Ascending aorta (tissue), 2 donors: ENCODE data around the gene NBEA. TPM values are rescaled to one million over a fixed set of nuclear protein-coding genes. Genes with fewer than 3 reads are reported as not detected.

ENCODE experiments used
- DNase-seq, 2 donors: peaks; one replicate each; pipeline ENCODE4 v3.0.0-alpha.2; 2019; ENCODE audit warnings: low spot score in 2 of 2
- H3K27ac ChIP-seq, 2 donors: fragments of 200-600 bp; sonication (generic); one replicate each; pipeline ENCODE4 v1.5.1; 2016 to 2017; ENCODE audit warnings: mild to moderate bottlenecking in 1 of 2
- H3K27me3 ChIP-seq: fragments of 200-600 bp; sonication (generic); one replicate; pipeline ENCODE4 v1.5.1; 2017
- H3K36me3 ChIP-seq, 2 donors: fragments of 200-600 bp; sonication (generic); one replicate each; pipeline ENCODE4 v1.5.1; 2016
- H3K4me1 ChIP-seq, 2 donors: fragments of 200-600 bp; sonication (generic); one replicate each; pipeline ENCODE4 v1.5.1; 2016 to 2017; ENCODE audit warnings: mild to moderate bottlenecking in 1 of 2
- H3K4me3 ChIP-seq, 2 donors: fragments of 200-600 bp; sonication (generic); one replicate each; pipeline ENCODE4 v1.5.1; 2016 to 2017; ENCODE audit warnings: mild to moderate bottlenecking in 1 of 2
- H3K9me3 ChIP-seq, 2 donors: fragments of 200-600 bp; sonication (generic); one replicate each; pipeline ENCODE4 v1.5.1; 2016
- CTCF ChIP-seq, 3 experiments: fragments of 200-600 bp in 2 of 3; fragments of 450-650 bp in 1 of 3; sonication (generic) in 2 of 3; IDR thresholded peaks; one replicate each; pipeline ENCODE4 v1.5.1; 2016 to 2019; ENCODE audit warnings: antibody characterized with exemption in 3 of 3, mild to moderate bottlenecking in 1 of 3, moderate library complexity in 1 of 3
- intact Hi-C: fragments of 100-400 bp; cut with DNase I; formaldehyde crosslinking; loops from one replicate; pipeline ENCODE4 v1.15.1; 2023
- total RNA-seq: library from RNA; depleted of rRNA; stranded (reverse); fragments of >200 nt; gene quantifications from one replicate; pipeline ENCODE4 v1.1.0, GENCODE V29; 2016

The NBEA gene
- total RNA-seq, 1 donor from 2014 or later = 1.6 TPM

- no peak for DNase-seq
- no peak for TF ChIP-seq CTCF (IDR thresholded peaks at IDR 0.05)
- intact Hi-C loops = no loop called here
- H3K9me3 ChIP-seq = no peaks in the 10 kb centered on the region
- no peaks in the 10 kb centered on the region for H3K36me3 ChIP-seq
- no peaks in the 10 kb centered on the region for H3K4me1 ChIP-seq
- H3K4me3 ChIP-seq = no peak overlapping the region
- H3K27ac ChIP-seq = no peak overlapping the region
- H3K27me3 ChIP-seq = no peaks in the 10 kb centered on the region
Measured at GRCh38 chr13:35480346-35480745, 538.3 kb downstream of the NBEA start.

GRCh38 chr13:35481777-35482176, 539.7 kb downstream of the NBEA start:
- Histone ChIP-seq H3K4me1 (no peaks in the 10 kb centered on the region), H3K36me3 (no peaks in the 10 kb centered on the region), H3K4me3 (no peak overlapping the region), H3K9me3 (no peaks in the 10 kb centered on the region), H3K27ac (no peak overlapping the region), H3K27me3 (no peaks in the 10 kb centered on the region)
- TF ChIP-seq CTCF (IDR thresholded peaks at IDR 0.05) = no peak
- intact Hi-C loops = no loop called here
- no peak for DNase-seq

- Histone ChIP-seq H3K4me3 (no peak overlapping the region), H3K4me1 (no peaks in the 10 kb centered on the region), H3K27me3 (no peaks in the 10 kb centered on the region), H3K36me3 (no peaks in the 10 kb centered on the region), H3K9me3 (no peaks in the 10 kb centered on the region), H3K27ac (no peak overlapping the region)
- TF ChIP-seq CTCF (IDR thresholded peaks at IDR 0.05) = no peak
- no peak for DNase-seq
- intact Hi-C loops = no loop called here
Measured at GRCh38 chr13:35482527-35482926, 540.5 kb downstream of the NBEA start.

- no peaks in the 10 kb centered on the region for H3K4me1 ChIP-seq
- H3K27ac ChIP-seq = no peak overlapping the region
- no peaks in the 10 kb centered on the region for H3K27me3 ChIP-seq
- no peaks in the 10 kb centered on the region for H3K9me3 ChIP-seq
- no peak overlapping the region for H3K4me3 ChIP-seq
- no peak for DNase-seq
- intact Hi-C loops = no loop called here
- no peaks in the 10 kb centered on the region for H3K36me3 ChIP-seq
- TF ChIP-seq CTCF (IDR thresholded peaks at IDR 0.05) = no peak
Measured at GRCh38 chr13:35483761-35484160, 541.7 kb downstream of the NBEA start.

- DNase-seq = no peak
- H3K27ac ChIP-seq = no peak overlapping the region
- H3K27me3 ChIP-seq = no peaks in the 10 kb centered on the region
- H3K36me3 ChIP-seq = no peaks in the 10 kb centered on the region
- no peaks in the 10 kb centered on the region for H3K4me1 ChIP-seq
- TF ChIP-seq CTCF (IDR thresholded peaks at IDR 0.05) = no peak
- intact Hi-C loops = no loop called here
- no peak overlapping the region for H3K4me3 ChIP-seq
- no peaks in the 10 kb centered on the region for H3K9me3 ChIP-seq
Measured at GRCh38 chr13:35484384-35484783, 542.3 kb downstream of the NBEA start.

GRCh38 chr13:35485424-35485823, 543.4 kb downstream of the NBEA start:
- intact Hi-C loops = no loop called here
- Histone ChIP-seq H3K4me1 (no peaks in the 10 kb centered on the region), H3K4me3 (no peak overlapping the region), H3K27ac (no peak overlapping the region), H3K36me3 (no peaks in the 10 kb centered on the region), H3K27me3 (no peaks in the 10 kb centered on the region), H3K9me3 (no peaks in the 10 kb centered on the region)
- no peak for TF ChIP-seq CTCF (IDR thresholded peaks at IDR 0.05)
- no peak for DNase-seq
